Ishikawa (cell line): ENCODE data around the gene TRIM58.

Experiments used
- CEBPB ChIP-seq: IDR thresholded peaks from 2 replicates; pipeline ENCODE4 v1.6.1; 2012
- CREB1 ChIP-seq: IDR thresholded peaks from 2 replicates; pipeline ENCODE4 v1.6.1; 2012; ENCODE audit warnings: low read depth
- EGR1 ChIP-seq: IDR thresholded peaks from 2 replicates; pipeline ENCODE4 v1.6.1; 2012
- EP300 ChIP-seq: IDR thresholded peaks from 2 replicates; pipeline ENCODE4 v1.6.1; 2012; ENCODE audit warnings: borderline replicate concordance
- FOXM1 ChIP-seq: IDR thresholded peaks from 2 replicates; pipeline ENCODE4 v1.6.1; 2012; ENCODE audit warnings: low read depth, borderline replicate concordance
- MAX ChIP-seq: IDR thresholded peaks from 2 replicates; pipeline ENCODE4 v1.6.1; 2012
- NFIC ChIP-seq: IDR thresholded peaks from 2 replicates; pipeline ENCODE4 v1.6.1; 2012
- RAD21 ChIP-seq: IDR thresholded peaks from 2 replicates; pipeline ENCODE4 v1.6.1; 2012; ENCODE audit warnings: low read depth
- REST ChIP-seq: IDR thresholded peaks from 2 replicates; pipeline ENCODE4 v1.6.1; 2012; ENCODE audit warnings: low read depth, mild to moderate bottlenecking
- TAF1 ChIP-seq: IDR thresholded peaks from 2 replicates; pipeline ENCODE4 v1.6.1; 2012; ENCODE audit warnings: low read depth, mild to moderate bottlenecking
- TCF12 ChIP-seq: IDR thresholded peaks from 2 replicates; pipeline ENCODE4 v1.6.1; 2012; ENCODE audit warnings: low read depth
- TEAD4 ChIP-seq: IDR thresholded peaks from 2 replicates; pipeline ENCODE4 v1.6.1; 2012
- USF1 ChIP-seq: IDR thresholded peaks from 2 replicates; pipeline ENCODE4 v1.6.1; 2012
- YY1 ChIP-seq: IDR thresholded peaks from 2 replicates; pipeline ENCODE4 v1.6.1; 2012; ENCODE audit warnings: low read depth
- ZBTB7A ChIP-seq: IDR thresholded peaks from 2 replicates; pipeline ENCODE4 v1.6.1; 2012; ENCODE audit warnings: low read depth

The TRIM58 gene

GRCh38 chr1:247841796-247842195 is 15.2 kb upstream of the TRIM58 start, which contains the start of gene OR11L1:
Gene OR11L1, minus strand, starts transcription at chr1:247841896. Its CDS starts 0 bp downstream, at chr1:247841896.
- TF ChIP-seq CEBPB (no peak), YY1 (no peak), TEAD4 (no peak), FOXM1 (no peak), CREB1 (no peak), MAX (no peak)

GRCh38 chr1:247843411-247843810 is 13.6 kb upstream of the TRIM58 start:
- TF ChIP-seq FOXM1 (no peak), USF1 (no peak), TEAD4 (no peak), CEBPB (no peak), YY1 (no peak), CREB1 (no peak), EP300 (no peak), MAX (no peak), NFIC (no peak), ZBTB7A (no peak), RAD21 (no peak), REST (no peak), EGR1 (no peak), TCF12 (no peak)

GRCh38 chr1:247845011-247845692 is 11.8 kb upstream of the TRIM58 start:
- TF ChIP-seq REST (no peak), CEBPB (no peak), USF1 (no peak), ZBTB7A (no peak), TAF1 (no peak)

- TF ChIP-seq CEBPB (no peak), RAD21 (no peak), TEAD4 (no peak), EGR1 (no peak), CREB1 (no peak)
Measured at GRCh38 chr1:247845693-247846017, 11.3 kb upstream of the TRIM58 start.

- TF ChIP-seq REST (no peak), CEBPB (no peak), TEAD4 (no peak), ZBTB7A (no peak), YY1 (no peak), TAF1 (no peak), EGR1 (no peak), EP300 (no peak), NFIC (no peak), MAX (no peak), FOXM1 (no peak), RAD21 (no peak)
Measured at GRCh38 chr1:247848346-247848745, 8.6 kb upstream of the TRIM58 start.
